Measurements from ENCODE around the gene ANXA10.
"Not testable (repeated sequence)": the region's sequence is repeated elsewhere in the genome, so short reads cannot be mapped to it uniquely, and the experiment has no call there.

Gene ANXA10

GRCh38 chr4:168203233-168203911 lies 111.0 kb downstream of the ANXA10 start:
- Histone ChIP-seq H3K27me3 (replicated peaks; ENCODE audit: control insufficient read depth, insufficient read depth, low read length) (no peaks in the 10 kb centered on the region), H3K4me3 (replicated peaks; ENCODE audit: low read depth, low read length) (no peak overlapping the region), H3K36me3 (ENCODE audit: control insufficient read depth, insufficient read depth, low read length) (no peaks in the 10 kb centered on the region)
- no peak for DNase-seq (ENCODE audit: extremely low read depth, insufficient read length)
- no peak for TF ChIP-seq CTCF (IDR thresholded peaks at IDR 0.05; ENCODE audit: insufficient read depth, low read length, poor library complexity, severe bottlenecking)

DNA sequence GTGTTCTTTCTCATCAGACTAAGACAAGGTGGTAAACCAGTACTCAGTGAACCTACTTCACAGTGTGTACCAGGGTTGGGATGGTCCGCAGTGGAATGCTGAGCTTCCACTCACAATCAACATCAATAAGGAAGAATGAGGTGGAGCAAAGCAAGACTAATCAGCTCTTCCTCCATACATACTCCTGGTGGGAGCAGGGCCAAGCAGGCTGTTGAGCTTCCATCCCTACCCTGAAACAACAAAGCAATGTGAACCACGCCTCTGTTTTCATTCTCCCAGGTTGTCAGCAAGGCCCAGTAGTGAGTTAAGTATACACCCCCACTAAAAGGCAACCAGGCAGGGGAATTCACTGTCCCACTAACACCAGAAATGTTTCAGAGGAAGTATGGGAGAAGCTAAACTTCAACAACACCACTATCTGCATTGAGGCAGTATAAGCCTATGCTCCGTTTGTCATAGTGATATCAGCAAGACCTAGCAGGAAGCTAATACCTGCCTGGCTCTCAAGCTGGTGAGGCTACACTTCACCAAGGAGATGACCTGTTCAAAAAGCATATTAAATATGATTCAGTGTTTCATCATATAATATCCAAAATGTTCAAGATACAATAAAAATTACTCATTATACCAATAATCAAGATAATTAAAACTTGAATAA lies 116.7 kb downstream of the ANXA10 start:
- Histone ChIP-seq H3K4me3 (replicated peaks; ENCODE audit: low read depth, low read length) (no peak overlapping the region), H3K36me3 (ENCODE audit: control insufficient read depth, insufficient read depth, low read length) (no peaks in the 10 kb centered on the region), H3K27me3 (replicated peaks; ENCODE audit: control insufficient read depth, insufficient read depth, low read length) (no peaks in the 10 kb centered on the region)
- no peak for TF ChIP-seq CTCF (IDR thresholded peaks at IDR 0.05; ENCODE audit: insufficient read depth, low read length, poor library complexity, severe bottlenecking)
- DNase-seq (ENCODE audit: extremely low read depth, insufficient read length), result no peak

DNA sequence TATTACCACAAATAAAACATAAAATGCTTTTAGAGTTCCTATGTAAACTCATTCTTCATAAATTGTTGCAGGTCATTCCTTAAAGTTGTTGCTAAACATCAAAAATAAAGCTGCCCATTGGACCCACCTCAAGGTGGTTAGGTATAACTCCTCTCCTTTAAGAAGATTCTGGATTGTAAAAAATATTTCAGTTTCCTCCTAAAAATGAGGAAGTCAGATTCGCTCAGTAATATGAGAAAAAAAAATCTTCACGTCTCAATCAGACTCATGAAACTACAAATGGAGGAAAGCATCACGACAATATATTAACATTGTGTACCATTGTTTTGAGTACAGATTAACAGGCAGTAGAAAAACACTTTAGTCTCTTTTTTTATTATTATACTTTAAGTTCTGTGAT lies 120.3 kb downstream of the ANXA10 start:
- Histone ChIP-seq H3K4me3 (replicated peaks; ENCODE audit: low read depth, low read length) (no peak overlapping the region), H3K27me3 (replicated peaks; ENCODE audit: control insufficient read depth, insufficient read depth, low read length) (no peaks in the 10 kb centered on the region), H3K36me3 (ENCODE audit: control insufficient read depth, insufficient read depth, low read length) (no peaks in the 10 kb centered on the region)
- DNase-seq (ENCODE audit: extremely low read depth, insufficient read length), result no peak
- no peak for TF ChIP-seq CTCF (IDR thresholded peaks at IDR 0.05; ENCODE audit: insufficient read depth, low read length, poor library complexity, severe bottlenecking)

- not testable (repeated sequence) for DNase-seq (ENCODE audit: extremely low read depth, insufficient read length); H3K36me3 ChIP-seq (ENCODE audit: control insufficient read depth, insufficient read depth, low read length); H3K4me3 ChIP-seq (replicated peaks; ENCODE audit: low read depth, low read length); H3K27me3 ChIP-seq (replicated peaks; ENCODE audit: control insufficient read depth, insufficient read depth, low read length)
Observed at GRCh38 chr4:168213511-168213910, 121.2 kb downstream of the ANXA10 start.

GRCh38 chr4:168218645-168219044 lies 126.3 kb downstream of the ANXA10 start:
- Histone ChIP-seq H3K27me3 (replicated peaks; ENCODE audit: control insufficient read depth, insufficient read depth, low read length) (no peaks in the 10 kb centered on the region), H3K4me3 (replicated peaks; ENCODE audit: low read depth, low read length) (no peak overlapping the region), H3K36me3 (ENCODE audit: control insufficient read depth, insufficient read depth, low read length) (no peaks in the 10 kb centered on the region; the same call in 1 of the 2 replicates)
- no peak for TF ChIP-seq CTCF (IDR thresholded peaks at IDR 0.05; ENCODE audit: insufficient read depth, low read length, poor library complexity, severe bottlenecking)
- DNase-seq (ENCODE audit: extremely low read depth, insufficient read length), result no peak

- TF ChIP-seq CTCF (IDR thresholded peaks at IDR 0.05; ENCODE audit: insufficient read depth, low read length, poor library complexity, severe bottlenecking), result no peak
Observed at GRCh38 chr4:168220893-168221292, 128.6 kb downstream of the ANXA10 start.

More at GRCh38 chr4:168220893-168221292, 128.6 kb downstream of the ANXA10 start:
- DNase-seq (ENCODE audit: extremely low read depth, insufficient read length), result no peak
- H3K4me3 ChIP-seq (replicated peaks; ENCODE audit: low read depth, low read length), result no peak overlapping the region
- H3K36me3 ChIP-seq (ENCODE audit: control insufficient read depth, insufficient read depth, low read length), result no peaks in the 10 kb centered on the region; the same call in 1 of the 2 replicates
- no peaks in the 10 kb centered on the region for H3K27me3 ChIP-seq (replicated peaks; ENCODE audit: control insufficient read depth, insufficient read depth, low read length)
